ENCODE results near the gene OR2A5. TPM values are rescaled to one million over a fixed set of nuclear protein-coding genes. Genes with fewer than 3 reads are reported as not detected.

OR2A5 gene
- total and polyA plus RNA-seq, 3 donors from 2014 or later = 0.31 to 0.43 TPM; not detected in 1

DNA sequence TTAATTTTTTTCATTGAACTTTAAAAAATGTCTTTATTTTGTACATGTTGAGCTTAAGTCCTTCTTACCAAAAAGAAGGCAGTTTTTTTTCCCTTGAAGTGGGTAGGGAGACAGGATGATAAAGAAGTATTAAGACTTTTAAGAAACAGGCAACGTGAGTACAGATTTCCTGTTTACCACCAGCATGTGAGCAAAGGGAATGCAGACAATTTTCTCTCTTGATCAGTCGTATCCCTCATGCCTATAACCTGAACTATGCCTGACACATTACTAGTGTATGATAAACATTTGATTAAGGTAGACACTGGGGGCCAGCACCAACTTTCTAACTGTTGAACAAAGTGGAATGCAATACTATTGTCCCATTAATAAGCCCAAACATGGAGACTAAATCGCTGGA lies 51.9 kb downstream of the OR2A5 start:
- Histone ChIP-seq H3K4me3 (no peak overlapping the region), H3K36me3 (ENCODE audit: low read depth, missing control alignments) (no peaks in the 10 kb centered on the region), H3K27ac (no peak overlapping the region), H3K9me3 (no peaks in the 10 kb centered on the region), H3K27me3 (no peaks in the 10 kb centered on the region), H3K4me1 (no peaks in the 10 kb centered on the region)
- WGBS, 2 donors = 62 to 66% methylated on average over 3 of the region's 3 CpGs
- intact Hi-C loops (cut with DNase I; ENCODE audit: low total_unique reads) = no loop called here
- TF ChIP-seq, protein P1, sequence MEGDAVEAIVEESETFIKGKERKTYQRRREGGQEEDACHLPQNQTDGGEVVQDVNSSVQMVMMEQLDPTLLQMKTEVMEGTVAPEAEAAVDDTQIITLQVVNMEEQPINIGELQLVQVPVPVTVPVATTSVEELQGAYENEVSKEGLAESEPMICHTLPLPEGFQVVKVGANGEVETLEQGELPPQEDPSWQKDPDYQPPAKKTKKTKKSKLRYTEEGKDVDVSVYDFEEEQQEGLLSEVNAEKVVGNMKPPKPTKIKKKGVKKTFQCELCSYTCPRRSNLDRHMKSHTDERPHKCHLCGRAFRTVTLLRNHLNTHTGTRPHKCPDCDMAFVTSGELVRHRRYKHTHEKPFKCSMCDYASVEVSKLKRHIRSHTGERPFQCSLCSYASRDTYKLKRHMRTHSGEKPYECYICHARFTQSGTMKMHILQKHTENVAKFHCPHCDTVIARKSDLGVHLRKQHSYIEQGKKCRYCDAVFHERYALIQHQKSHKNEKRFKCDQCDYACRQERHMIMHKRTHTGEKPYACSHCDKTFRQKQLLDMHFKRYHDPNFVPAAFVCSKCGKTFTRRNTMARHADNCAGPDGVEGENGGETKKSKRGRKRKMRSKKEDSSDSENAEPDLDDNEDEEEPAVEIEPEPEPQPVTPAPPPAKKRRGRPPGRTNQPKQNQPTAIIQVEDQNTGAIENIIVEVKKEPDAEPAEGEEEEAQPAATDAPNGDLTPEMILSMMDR (IDR thresholded peaks at IDR 0.05) = no peak
- TF ChIP-seq POLR2A (IDR thresholded peaks at IDR 0.05) = no peak
- DNase-seq = no peak

DNA sequence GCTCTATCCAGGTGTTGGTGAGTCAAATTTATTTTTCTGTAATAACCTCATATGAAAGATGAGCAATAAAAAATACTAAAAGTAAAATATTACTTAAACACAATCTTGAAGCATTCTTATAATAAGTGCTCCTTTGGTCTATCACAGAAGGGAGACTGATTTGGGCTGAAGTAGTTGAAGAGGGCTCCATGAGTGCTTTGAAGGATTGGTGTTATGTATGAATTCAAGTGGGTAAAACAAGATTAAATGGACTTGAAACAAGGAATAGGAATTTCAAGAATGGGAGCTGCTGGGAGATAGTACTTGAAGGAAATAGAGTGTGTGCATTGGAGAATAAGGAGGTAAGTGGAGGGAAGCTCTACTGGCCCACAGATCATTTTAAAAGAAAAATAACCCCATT lies 53.3 kb downstream of the OR2A5 start:
- no peak for TF ChIP-seq POLR2A (IDR thresholded peaks at IDR 0.05)
- TF ChIP-seq, protein P1 (IDR thresholded peaks at IDR 0.05) = no peak
- no peak overlapping the region for H3K27ac ChIP-seq
- no peaks in the 10 kb centered on the region for H3K36me3 ChIP-seq (ENCODE audit: low read depth, missing control alignments)
- H3K4me3 ChIP-seq = no peak overlapping the region
- no peaks in the 10 kb centered on the region for H3K27me3 ChIP-seq
- no peaks in the 10 kb centered on the region for H3K9me3 ChIP-seq
- no peaks in the 10 kb centered on the region for H3K4me1 ChIP-seq
- intact Hi-C loops (cut with DNase I; ENCODE audit: low total_unique reads) = no loop called here
- DNase-seq = no peak

DNA sequence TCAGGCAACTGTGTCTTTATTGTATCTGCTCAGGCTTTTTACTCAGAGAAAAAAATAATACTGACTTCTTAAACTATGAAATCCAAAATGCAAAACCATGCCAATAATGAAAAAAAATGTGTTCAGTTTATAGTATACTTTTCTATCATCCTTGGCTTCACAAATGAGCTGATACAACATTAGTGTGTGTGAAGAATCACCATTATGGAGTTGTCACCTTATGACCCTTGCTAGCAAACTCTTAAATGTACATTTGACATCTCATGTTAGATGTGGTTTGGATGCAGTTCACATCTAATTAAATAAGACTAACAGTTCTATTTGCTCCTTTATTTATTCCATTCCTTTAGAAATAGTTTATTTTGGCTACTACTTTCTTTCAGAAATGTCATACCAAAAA lies 56.5 kb downstream of the OR2A5 start:
- H3K36me3 ChIP-seq (ENCODE audit: low read depth, missing control alignments) = no peaks in the 10 kb centered on the region
- H3K4me1 ChIP-seq = no peaks in the 10 kb centered on the region
- no peak for DNase-seq
- H3K9me3 ChIP-seq = no peaks in the 10 kb centered on the region
- H3K27me3 ChIP-seq = no peaks in the 10 kb centered on the region
- H3K27ac ChIP-seq = no peak overlapping the region
- no peak overlapping the region for H3K4me3 ChIP-seq
- no peak for TF ChIP-seq POLR2A (IDR thresholded peaks at IDR 0.05)
- intact Hi-C loops (cut with DNase I; ENCODE audit: low total_unique reads) = no loop called here

Small RNA genes lying within 50 kb of the gene (small RNA-seq; reads per million reads assigned to genes)
- gene OR2A41P = 0 reads per million in 2 donors

Other genes with a start within 250 kb of the OR2A5 start
- 10 to 100 TPM; 21.3 to 28.7 TPM for gene TCAF1, start 146.8 kb upstream of the OR2A5 start, total RNA-seq
- gene TCAF1, start 146.8 kb upstream of the OR2A5 start, polyA plus RNA-seq (ENCODE audit: insufficient read depth, low read depth, low replicate concordance) = 6.2 TPM
- gene OR2F2, start 113.7 kb upstream of the OR2A5 start, total RNA-seq = 1 to 10 TPM; 1.2 to 3.5 TPM
- gene OR2F2, start 113.7 kb upstream of the OR2A5 start, polyA plus RNA-seq (ENCODE audit: insufficient read depth, low read depth, low replicate concordance) = 0.30 TPM
- gene OR2F1, start 94.1 kb upstream of the OR2A5 start, total RNA-seq = 1 to 10 TPM; 2.2 to 5.3 TPM
- 0.20 TPM for gene OR2F1, start 94.1 kb upstream of the OR2A5 start, polyA plus RNA-seq (ENCODE audit: insufficient read depth, low read depth, low replicate concordance)
- gene OR6B1, start 48.6 kb upstream of the OR2A5 start, total RNA-seq = 1 to 10 TPM; 1.4 to 1.8 TPM
- 0.53 TPM for gene OR6B1, start 48.6 kb upstream of the OR2A5 start, polyA plus RNA-seq (ENCODE audit: insufficient read depth, low read depth, low replicate concordance)
- gene OR2A25, start 20.9 kb downstream of the OR2A5 start, total RNA-seq = under 1 TPM in 1 of 2 donors, not detected in 1; 0.19 TPM
- 0.18 TPM for gene OR2A25, start 20.9 kb downstream of the OR2A5 start, polyA plus RNA-seq (ENCODE audit: insufficient read depth, low read depth, low replicate concordance)
- gene OR2A12, start 37.3 kb downstream of the OR2A5 start, total RNA-seq = under 1 TPM; 0.06 to 0.39 TPM
- gene OR2A12, start 37.3 kb downstream of the OR2A5 start, polyA plus RNA-seq (ENCODE audit: insufficient read depth, low read depth, low replicate concordance) = not detected
- gene OR2A2, start 60.6 kb downstream of the OR2A5 start, total RNA-seq = not detected
- not detected for gene OR2A2, start 60.6 kb downstream of the OR2A5 start, polyA plus RNA-seq (ENCODE audit: insufficient read depth, low read depth, low replicate concordance)
- gene OR2A14, start 74.2 kb downstream of the OR2A5 start, total RNA-seq = not detected
- gene OR2A14, start 74.2 kb downstream of the OR2A5 start, polyA plus RNA-seq (ENCODE audit: insufficient read depth, low read depth, low replicate concordance) = not detected
- 10 to 100 TPM in 1 of 2 donors, 1 to 10 TPM in 1; 7.5 to 13.1 TPM for gene CTAGE4, start 134.5 kb downstream of the OR2A5 start, total RNA-seq
- not detected for gene CTAGE4, start 134.5 kb downstream of the OR2A5 start, polyA plus RNA-seq (ENCODE audit: insufficient read depth, low read depth, low replicate concordance)
- 1 to 10 TPM in 1 of 2 donors, under 1 TPM in 1; 0.87 to 1.3 TPM for gene ARHGEF35, start 146.9 kb downstream of the OR2A5 start, total RNA-seq
- 3.0 TPM for gene ARHGEF35, start 146.9 kb downstream of the OR2A5 start, polyA plus RNA-seq (ENCODE audit: insufficient read depth, low read depth, low replicate concordance)
- not detected for gene OR2A42, start 190.7 kb downstream of the OR2A5 start, total RNA-seq
- not detected for gene OR2A42, start 190.7 kb downstream of the OR2A5 start, polyA plus RNA-seq (ENCODE audit: insufficient read depth, low read depth, low replicate concordance)
- 1 to 10 TPM in 1 of 2 donors, under 1 TPM in 1; 0.63 to 1.2 TPM for gene OR2A7, start 215.8 kb downstream of the OR2A5 start, total RNA-seq
- gene OR2A7, start 215.8 kb downstream of the OR2A5 start, polyA plus RNA-seq (ENCODE audit: insufficient read depth, low read depth, low replicate concordance) = 1.1 TPM
- gene CTAGE8, start 220.3 kb downstream of the OR2A5 start, total RNA-seq = 10 to 100 TPM in 1 of 2 donors, 1 to 10 TPM in 1; 4.4 to 13.7 TPM
- gene CTAGE8, start 220.3 kb downstream of the OR2A5 start, polyA plus RNA-seq (ENCODE audit: insufficient read depth, low read depth, low replicate concordance) = 16.6 TPM

Data from testis (tissue), 3 donors.